Panc1 (cell line): ENCODE measurements around the gene COL13A1. TPM values are rescaled to one million over a fixed set of nuclear protein-coding genes. Genes with fewer than 3 reads are reported as not detected.

Experiments
- ATAC-seq: fragments of 200-7000 bp; cut with Tn5 transposase; 2 replicates; pipeline ENCODE4 v1.9.1; 2020; ENCODE audit warnings: mild to moderate bottlenecking, moderate library complexity
- BruUV-seq: library from RNA; stranded (reverse); fragments of 400-500 nt; replicated peaks from 2 replicates; lab custom pipeline; 2021; lab: Mats Ljungman, UMichigan
- CTCF ChIA-PET: fragments of 300-600 bp; sonication (Branson Sonifier 250); formaldehyde crosslinking; loops from one replicate; lab custom pipeline; 2022; ENCODE audit warnings: antibody characterized with exemption; lab: Charles Lee
- POLR2A ChIA-PET: fragments of 300-600 bp; sonication (Branson Sonifier 250); formaldehyde crosslinking; loops from one replicate; lab custom pipeline; 2022; ENCODE audit warnings: antibody characterized with exemption; lab: Charles Lee
- DNase-seq: peaks from one replicate; pipeline ENCODE4 v3.0.0-alpha.2; 2010; ENCODE audit warnings: low read depth, low spot score
- H3K27ac ChIP-seq: 2 replicates; pipeline ENCODE4 v1.5.1; 2011; ENCODE audit warnings: mild to moderate bottlenecking, low read length, inconsistent platforms
- H3K27me3 ChIP-seq: fragments of 200-500 bp; sonication (Bioruptor generic); 2 replicates; pipeline ENCODE4 v1.6.0; 2014; ENCODE audit warnings: low read length, inconsistent platforms; ENCODE audit not compliant: control insufficient read depth, insufficient read depth
- H3K36me3 ChIP-seq: fragments of 200-500 bp; sonication (Bioruptor generic); 2 replicates; pipeline ENCODE4 v1.5.1; 2014; ENCODE audit warnings: inconsistent platforms, mild to moderate bottlenecking, low read length, moderate library complexity; ENCODE audit not compliant: control insufficient read depth, insufficient read depth
- H3K4me1 ChIP-seq: 2 replicates; pipeline ENCODE4 v1.5.1; 2011; ENCODE audit warnings: inconsistent platforms, mild to moderate bottlenecking, low read length, moderate library complexity; ENCODE audit not compliant: control insufficient read depth, insufficient read depth
- H3K4me3 ChIP-seq, 2 experiments: 2 replicates each; pipeline ENCODE4 v1.5.1; 2011 to 2012; ENCODE audit warnings: low read depth in 2 of 2, low read length in 2 of 2, mild to moderate bottlenecking in 2 of 2, inconsistent platforms in 1 of 2, moderate library complexity in 1 of 2
- H3K9me3 ChIP-seq: fragments of 200-500 bp; sonication (Bioruptor generic); 2 replicates; pipeline ENCODE4 v1.5.1; 2014; ENCODE audit warnings: low read depth, mild to moderate bottlenecking, inconsistent platforms, low read length, moderate library complexity; ENCODE audit not compliant: control insufficient read depth, insufficient read depth
- POLR2AphosphoS5 ChIP-seq: IDR thresholded peaks from 2 replicates; pipeline ENCODE4 v1.6.1; 2012; ENCODE audit warnings: mild to moderate bottlenecking, low read depth, low read length, moderate library complexity
- SIN3A ChIP-seq: IDR thresholded peaks from 2 replicates; pipeline ENCODE4 v1.6.1; 2012; ENCODE audit warnings: low read depth, mild to moderate bottlenecking, low read length, moderate library complexity, borderline replicate concordance; ENCODE audit not compliant: insufficient read depth
- TCF7L2 ChIP-seq: IDR thresholded peaks from 2 replicates; pipeline ENCODE4 v1.6.1; 2011; ENCODE audit warnings: mild to moderate bottlenecking, low read depth, low read length, inconsistent platforms
- in situ Hi-C: cut with HindIII; loops from 2 replicates; pipeline ENCODE4 v1.10.0; 2016; ENCODE audit warnings: low sequenced_read_pairs, low pct_unique_long_range_greater_than_20kb
- intact Hi-C: fragments of 100-400 bp; cut with micrococcal nuclease; formaldehyde crosslinking; loops from one replicate; pipeline ENCODE4 v1.10.0; 2022; ENCODE audit not compliant: unreplicated experiment
- total RNA-seq: library from RNA; stranded (reverse); gene quantifications from one replicate; pipeline ENCODE4 v1.2.1, GENCODE V29; 2021; ENCODE audit not compliant: unreplicated experiment
- TF ChIP-seq, protein P1 (sequence below), 2 experiments: IDR thresholded peaks; 2 replicates each; pipeline ENCODE4 v1.6.1; 2011 to 2012; ENCODE audit warnings: low read depth in 2 of 2, control low read depth in 1 of 2, low read length in 1 of 2, mild to moderate bottlenecking in 1 of 2, moderate library complexity in 1 of 2; ENCODE audit not compliant: insufficient read depth in 1 of 2
- TF ChIP-seq, protein P2 (sequence below): fragments of 450-650 bp; IDR thresholded peaks from 2 replicates; pipeline ENCODE4 v1.5.1; 2017; ENCODE audit warnings: mild to moderate bottlenecking

Gene COL13A1
- total RNA-seq, 1 experiment from 2014 or later: 1.0 TPM

DNA sequence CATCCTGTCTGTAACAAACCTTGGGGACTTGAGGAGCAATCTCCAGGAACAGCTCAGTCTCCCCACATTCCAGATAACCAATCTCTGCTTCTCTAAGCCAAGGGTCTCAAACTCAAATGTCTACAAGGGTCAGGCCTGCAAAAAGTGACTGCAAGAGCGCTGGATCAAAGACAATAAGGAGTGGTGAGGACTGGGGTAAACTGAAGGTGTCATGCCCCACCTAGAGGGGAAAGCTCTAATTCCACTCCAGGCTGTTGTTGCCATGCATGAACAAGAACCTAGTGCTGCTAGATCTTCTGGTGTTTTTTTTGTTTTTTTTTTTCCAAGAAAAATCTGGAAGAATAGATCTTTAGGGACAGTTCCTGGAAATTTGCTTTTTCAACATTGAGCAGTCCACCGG, 133.1 kb downstream of the COL13A1 start:
- POLR2A ChIA-PET: no interaction called here

DNA sequence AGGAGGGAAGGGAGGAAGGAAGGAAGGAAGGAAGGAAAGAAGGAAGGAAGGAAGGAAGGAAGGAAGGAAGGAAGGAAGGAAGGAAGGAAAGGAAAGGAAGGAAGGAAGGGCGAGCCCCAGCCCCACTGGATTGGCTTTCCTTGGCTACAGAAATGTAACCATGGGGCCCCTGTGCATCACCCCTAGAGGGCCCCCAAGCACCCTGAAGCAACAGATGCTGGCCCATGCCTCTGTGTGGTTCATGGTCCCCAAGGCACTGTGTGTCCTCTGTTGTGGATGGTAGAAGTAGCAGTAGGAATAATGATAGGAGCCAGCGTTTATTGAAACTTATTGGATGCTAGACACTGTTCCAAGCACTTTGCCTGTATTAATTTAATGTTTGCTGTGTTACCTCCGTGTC, 134.4 kb downstream of the COL13A1 start:
- H3K9me3 ChIP-seq: no peaks in the 10 kb centered on the region
- TF ChIP-seq TCF7L2 (no peak), SIN3A (no peak), POLR2AphosphoS5 (no peak)
- TF ChIP-seq, protein P1, sequence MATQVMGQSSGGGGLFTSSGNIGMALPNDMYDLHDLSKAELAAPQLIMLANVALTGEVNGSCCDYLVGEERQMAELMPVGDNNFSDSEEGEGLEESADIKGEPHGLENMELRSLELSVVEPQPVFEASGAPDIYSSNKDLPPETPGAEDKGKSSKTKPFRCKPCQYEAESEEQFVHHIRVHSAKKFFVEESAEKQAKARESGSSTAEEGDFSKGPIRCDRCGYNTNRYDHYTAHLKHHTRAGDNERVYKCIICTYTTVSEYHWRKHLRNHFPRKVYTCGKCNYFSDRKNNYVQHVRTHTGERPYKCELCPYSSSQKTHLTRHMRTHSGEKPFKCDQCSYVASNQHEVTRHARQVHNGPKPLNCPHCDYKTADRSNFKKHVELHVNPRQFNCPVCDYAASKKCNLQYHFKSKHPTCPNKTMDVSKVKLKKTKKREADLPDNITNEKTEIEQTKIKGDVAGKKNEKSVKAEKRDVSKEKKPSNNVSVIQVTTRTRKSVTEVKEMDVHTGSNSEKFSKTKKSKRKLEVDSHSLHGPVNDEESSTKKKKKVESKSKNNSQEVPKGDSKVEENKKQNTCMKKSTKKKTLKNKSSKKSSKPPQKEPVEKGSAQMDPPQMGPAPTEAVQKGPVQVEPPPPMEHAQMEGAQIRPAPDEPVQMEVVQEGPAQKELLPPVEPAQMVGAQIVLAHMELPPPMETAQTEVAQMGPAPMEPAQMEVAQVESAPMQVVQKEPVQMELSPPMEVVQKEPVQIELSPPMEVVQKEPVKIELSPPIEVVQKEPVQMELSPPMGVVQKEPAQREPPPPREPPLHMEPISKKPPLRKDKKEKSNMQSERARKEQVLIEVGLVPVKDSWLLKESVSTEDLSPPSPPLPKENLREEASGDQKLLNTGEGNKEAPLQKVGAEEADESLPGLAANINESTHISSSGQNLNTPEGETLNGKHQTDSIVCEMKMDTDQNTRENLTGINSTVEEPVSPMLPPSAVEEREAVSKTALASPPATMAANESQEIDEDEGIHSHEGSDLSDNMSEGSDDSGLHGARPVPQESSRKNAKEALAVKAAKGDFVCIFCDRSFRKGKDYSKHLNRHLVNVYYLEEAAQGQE (IDR thresholded peaks at IDR 0.05; ENCODE audit: insufficient read depth in 1 of 2, low read depth in 2 of 2, low read length in 1 of 2): no peak
- no peaks in the 10 kb centered on the region for H3K4me1 ChIP-seq
- in situ Hi-C loops: no loop called here
- BruUV-seq: no TSS peak
- H3K27ac ChIP-seq: no peak overlapping the region
- DNase-seq (no peak), ATAC-seq (peak; percentile 75)
- CTCF ChIA-PET: no interaction called here
- H3K4me3 ChIP-seq: no peak overlapping the region
- peaks cover 8% of the 10 kb centered on the region for H3K27me3 ChIP-seq
- intact Hi-C loops: no loop called here
- H3K36me3 ChIP-seq: no peaks in the 10 kb centered on the region
- POLR2A ChIA-PET: no interaction called here

More for the DNA sequence above, 133.1 kb downstream of the COL13A1 start:
- CTCF ChIA-PET: interaction anchor here (0.7 kb wide), 2 partner anchors 24 to 39 kb away, joined by 4 read pairs; no protein-coding TSS in a partner anchor
- Histone ChIP-seq H3K4me3 (no peak overlapping the region), H3K36me3 (no peaks in the 10 kb centered on the region), H3K9me3 (no peaks in the 10 kb centered on the region), H3K27me3 (peaks cover 8% of the 10 kb centered on the region), H3K27ac (no peak overlapping the region), H3K4me1 (no peaks in the 10 kb centered on the region)
- intact Hi-C loops: no loop called here
- ATAC-seq (peak; percentile 80), DNase-seq (no peak)
- BruUV-seq: no TSS peak
- in situ Hi-C loops: no loop called here
- no peak for TF ChIP-seq TCF7L2
- no peak for TF ChIP-seq POLR2AphosphoS5
- TF ChIP-seq SIN3A: no peak
- TF ChIP-seq, protein P2, sequence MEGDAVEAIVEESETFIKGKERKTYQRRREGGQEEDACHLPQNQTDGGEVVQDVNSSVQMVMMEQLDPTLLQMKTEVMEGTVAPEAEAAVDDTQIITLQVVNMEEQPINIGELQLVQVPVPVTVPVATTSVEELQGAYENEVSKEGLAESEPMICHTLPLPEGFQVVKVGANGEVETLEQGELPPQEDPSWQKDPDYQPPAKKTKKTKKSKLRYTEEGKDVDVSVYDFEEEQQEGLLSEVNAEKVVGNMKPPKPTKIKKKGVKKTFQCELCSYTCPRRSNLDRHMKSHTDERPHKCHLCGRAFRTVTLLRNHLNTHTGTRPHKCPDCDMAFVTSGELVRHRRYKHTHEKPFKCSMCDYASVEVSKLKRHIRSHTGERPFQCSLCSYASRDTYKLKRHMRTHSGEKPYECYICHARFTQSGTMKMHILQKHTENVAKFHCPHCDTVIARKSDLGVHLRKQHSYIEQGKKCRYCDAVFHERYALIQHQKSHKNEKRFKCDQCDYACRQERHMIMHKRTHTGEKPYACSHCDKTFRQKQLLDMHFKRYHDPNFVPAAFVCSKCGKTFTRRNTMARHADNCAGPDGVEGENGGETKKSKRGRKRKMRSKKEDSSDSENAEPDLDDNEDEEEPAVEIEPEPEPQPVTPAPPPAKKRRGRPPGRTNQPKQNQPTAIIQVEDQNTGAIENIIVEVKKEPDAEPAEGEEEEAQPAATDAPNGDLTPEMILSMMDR: no peak; the same call in 1 of the 2 replicates
- TF ChIP-seq, protein P1 (IDR thresholded peaks at IDR 0.05; ENCODE audit: insufficient read depth in 1 of 2, low read depth in 2 of 2, low read length in 1 of 2): no peak
